GM19193 (cell line): ENCODE results near the gene CELF4.

Source experiments
- POLR2A ChIP-seq: IDR thresholded peaks from 4 replicates; pipeline ENCODE4 v1.6.1; 2011; ENCODE audit not compliant: insufficient read depth, insufficient read length; ENCODE audit errors: extremely low read depth

The CELF4 gene

DNA sequence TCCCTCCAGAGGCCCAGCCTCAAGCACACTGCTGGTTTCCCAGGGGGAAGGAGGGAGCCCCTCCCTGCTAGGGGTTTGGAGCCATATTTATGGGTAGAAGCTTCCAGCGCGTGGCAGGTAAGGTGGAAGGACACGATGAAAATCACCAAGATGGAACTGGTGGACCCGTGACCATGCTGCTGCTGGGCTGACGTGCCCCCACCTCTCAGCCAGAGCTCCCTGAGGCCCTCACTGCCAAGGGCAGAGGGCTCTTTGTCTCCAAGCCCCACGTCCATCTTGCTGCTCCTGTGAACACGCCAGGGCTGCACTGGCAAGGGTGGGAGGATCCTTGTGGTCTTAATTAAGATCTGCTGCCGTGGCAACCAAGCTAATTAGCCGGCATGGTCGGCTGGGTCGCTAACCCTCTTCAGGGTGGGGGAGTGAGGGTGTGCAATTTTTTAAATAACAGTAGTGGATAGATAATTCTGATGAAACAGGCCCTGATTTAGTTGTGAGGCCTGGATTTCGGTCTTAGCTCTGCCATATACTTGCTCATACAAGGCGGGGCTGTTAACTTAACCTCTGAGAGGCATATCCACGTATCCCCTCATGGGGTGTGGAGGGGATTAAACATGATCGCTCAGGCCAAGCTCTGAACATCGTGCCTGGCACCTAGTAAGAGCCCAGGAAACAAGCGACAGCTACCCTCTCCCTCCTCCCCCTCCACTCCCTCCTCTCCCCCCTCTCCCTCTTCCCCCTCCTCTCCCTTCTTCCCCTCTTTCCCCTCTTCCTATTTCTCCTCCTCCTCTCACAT, 232.8 kb downstream of the CELF4 start:
- TF ChIP-seq POLR2A, result no peak

DNA sequence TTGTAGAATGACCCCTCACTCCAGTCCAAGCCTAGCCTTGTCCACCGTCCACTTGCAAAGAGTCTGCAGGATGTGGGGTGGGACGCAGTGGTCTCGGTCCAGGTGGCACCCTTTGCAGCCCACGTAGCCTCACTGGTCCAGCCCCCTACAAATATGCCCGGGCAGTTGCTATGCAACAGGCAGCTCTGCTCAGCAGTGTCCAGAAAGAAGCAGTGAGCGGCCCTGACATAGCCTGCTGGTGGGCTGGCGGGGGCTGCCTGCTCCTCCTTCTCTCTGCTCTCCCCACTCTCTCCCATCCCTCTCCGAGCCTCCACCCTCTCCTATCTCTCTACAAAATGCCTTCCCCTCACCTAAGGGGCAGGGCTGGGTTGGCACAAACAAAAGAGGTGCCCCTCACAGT, 233.4 kb downstream of the CELF4 start:
- TF ChIP-seq POLR2A, result no peak

DNA sequence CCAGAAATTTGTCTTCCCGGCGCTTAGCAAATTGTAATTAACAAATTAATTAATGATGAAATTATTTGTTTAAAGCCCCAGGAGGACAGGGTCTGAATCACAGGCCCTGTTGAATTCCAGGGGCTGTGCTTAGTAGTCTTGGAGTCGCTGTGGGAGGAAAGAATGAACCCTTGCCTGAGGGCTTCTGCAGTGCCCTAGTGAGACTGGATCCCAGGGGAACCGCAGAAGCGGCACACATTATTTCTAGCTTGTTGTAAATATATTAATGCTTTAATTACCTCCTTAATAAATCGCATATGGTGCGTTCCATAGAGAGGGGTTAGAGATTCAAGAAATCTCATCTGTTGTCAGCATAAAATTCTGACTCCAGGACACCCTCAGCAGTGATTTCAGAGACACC, 235.4 kb downstream of the CELF4 start:
- TF ChIP-seq POLR2A, result no peak

DNA sequence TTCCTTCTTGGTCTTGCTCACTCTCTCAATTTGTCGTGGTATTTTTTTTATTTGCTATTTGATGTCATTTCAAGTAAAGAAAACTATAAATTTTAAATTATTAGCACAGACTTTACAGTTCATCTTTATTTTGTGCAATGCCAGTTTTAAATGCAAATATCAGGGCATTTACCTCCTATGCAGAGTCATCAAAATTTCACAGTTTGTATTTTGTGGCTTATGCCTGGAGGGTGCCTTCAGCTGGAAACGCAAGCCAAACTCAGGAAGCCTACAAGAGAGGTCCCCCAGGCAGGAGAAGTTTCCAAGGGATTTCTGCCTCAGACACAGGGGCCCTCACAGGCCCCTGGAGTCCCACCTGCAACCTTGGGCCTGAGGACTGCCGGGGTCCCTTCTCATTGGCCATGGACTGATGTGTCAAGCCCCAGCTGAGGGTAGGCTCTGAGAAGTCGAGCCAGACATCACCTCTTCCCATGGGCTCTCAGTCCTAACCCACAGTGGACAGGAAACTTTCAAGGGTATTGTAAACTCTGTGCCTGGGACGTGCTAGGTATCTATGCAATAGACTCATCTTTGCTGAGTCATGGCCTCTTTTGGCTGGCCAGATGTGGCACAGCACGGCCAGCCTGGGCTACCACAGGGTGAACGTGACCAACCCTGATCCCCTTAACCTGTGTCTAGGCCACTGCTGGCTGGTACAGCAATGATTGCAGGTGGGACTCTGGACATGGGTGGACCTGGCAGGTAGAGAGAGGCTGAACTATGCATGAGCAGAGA, 236.5 kb downstream of the CELF4 start:
- no peak for TF ChIP-seq POLR2A

DNA sequence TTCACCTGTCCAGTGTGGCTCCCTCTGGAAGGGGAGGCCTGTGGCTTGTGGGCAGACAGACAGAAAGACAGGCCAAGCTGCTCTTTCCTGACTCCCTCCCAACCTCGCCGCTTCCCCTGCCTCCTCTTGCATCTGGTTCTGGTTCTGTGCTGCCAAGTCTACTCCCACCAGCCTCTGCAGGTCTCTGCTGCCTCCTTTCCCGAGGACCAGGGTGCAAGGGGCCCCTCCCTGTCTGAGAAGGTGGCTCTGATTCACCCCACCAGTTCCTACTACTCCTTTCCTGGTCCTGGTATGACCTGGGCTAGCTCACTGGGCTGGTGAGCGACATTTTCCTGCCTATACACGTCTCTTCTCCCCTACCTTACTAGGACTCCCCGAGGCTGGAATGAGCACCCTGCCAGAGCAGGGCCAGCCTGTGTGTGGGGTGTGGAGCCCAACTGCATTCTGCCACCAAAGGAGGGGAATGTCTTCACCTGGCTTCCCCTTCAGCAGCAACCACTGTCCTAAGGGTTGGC, 238.5 kb downstream of the CELF4 start:
- no peak for TF ChIP-seq POLR2A

DNA sequence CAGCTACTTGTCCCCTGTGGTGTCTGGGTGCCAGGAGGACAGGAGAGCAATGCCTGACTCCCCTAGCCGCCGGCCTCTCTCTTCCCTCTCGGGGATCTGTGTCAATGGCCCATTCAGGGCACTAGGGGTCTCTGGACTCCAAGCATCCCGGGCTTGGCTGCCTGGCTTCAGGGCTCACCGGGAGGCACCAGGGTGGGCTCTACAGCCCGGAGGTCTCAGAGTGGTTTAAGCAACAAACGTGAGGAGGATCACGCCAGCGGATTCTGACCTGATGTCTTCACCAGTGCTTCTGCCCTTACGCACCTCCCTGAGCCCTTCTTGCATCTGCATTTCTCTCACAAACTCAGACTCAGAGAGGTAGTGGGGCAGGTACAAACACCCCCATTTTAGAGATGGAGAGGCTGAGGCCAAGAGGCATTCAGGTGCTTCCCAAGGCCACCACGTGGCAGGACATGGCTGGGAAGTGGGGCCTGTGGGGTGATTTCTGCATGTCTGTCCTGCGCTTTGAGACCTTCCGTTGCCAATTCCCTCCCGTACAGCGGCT, 243.0 kb downstream of the CELF4 start:
- no peak for TF ChIP-seq POLR2A

DNA sequence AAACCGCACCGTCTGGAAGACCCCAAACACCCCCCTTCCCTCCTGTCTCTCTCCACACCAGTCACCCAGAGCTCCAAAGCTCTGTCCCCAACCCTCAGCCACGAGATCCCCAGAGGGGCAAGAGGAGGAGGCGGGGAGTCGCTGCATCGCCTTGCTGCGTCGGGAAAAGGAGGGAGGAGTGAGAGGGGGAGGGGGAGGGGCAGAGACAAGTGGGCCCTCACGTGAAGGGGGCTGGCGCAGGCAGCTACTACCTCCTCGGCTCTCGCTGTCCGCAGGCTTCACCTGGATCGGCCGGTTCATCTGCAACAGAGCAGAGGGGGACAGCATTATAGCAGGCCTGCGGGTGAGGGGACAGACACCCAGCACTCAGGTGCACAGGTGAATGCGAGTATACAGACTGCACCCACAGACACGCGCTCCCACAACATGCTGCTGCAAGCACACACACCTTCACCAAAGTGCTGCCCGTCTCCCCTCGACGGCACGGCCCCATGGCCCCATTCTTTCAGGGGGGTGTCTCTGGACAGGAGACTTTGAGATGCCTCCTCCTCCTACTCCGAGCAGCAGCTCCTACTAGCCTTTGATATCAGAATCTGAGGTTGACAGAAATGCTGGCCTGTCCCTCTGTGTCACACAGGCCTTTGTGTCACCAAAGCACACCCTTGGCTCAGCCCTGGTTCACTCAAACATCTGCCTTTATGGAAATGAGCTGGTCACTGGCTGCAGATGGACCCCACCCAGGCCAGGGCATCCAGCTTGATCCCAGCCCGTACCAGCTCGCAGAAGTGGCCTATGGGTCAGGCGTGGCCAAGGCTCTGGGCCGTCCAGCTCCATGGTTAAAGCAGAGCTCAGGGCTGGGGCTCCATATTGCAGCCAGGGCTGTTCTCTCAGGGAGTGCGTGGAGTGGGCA, 243.8 kb downstream of the CELF4 start:
- no peak for TF ChIP-seq POLR2A

DNA sequence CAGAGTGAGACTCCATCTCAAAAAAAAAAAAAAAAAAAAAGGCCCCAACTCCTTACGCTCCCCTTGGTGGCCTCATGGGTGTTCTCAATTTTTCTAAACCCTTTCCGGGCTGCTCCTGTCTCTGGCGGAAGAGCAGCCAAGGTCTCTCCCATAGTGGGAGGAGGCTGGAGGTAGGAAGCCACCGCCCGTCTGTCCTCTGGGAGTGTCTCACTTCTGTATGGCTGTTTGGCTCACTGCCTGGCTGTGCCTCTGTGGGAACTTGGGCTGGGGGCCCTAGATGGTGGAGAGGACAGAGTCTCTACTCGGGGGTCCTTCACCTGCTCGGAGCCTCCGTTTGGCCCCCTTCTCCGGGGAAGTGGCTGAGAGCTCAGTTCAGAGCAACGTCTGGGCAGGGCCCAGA, 245.3 kb downstream of the CELF4 start:
- no peak for TF ChIP-seq POLR2A

DNA sequence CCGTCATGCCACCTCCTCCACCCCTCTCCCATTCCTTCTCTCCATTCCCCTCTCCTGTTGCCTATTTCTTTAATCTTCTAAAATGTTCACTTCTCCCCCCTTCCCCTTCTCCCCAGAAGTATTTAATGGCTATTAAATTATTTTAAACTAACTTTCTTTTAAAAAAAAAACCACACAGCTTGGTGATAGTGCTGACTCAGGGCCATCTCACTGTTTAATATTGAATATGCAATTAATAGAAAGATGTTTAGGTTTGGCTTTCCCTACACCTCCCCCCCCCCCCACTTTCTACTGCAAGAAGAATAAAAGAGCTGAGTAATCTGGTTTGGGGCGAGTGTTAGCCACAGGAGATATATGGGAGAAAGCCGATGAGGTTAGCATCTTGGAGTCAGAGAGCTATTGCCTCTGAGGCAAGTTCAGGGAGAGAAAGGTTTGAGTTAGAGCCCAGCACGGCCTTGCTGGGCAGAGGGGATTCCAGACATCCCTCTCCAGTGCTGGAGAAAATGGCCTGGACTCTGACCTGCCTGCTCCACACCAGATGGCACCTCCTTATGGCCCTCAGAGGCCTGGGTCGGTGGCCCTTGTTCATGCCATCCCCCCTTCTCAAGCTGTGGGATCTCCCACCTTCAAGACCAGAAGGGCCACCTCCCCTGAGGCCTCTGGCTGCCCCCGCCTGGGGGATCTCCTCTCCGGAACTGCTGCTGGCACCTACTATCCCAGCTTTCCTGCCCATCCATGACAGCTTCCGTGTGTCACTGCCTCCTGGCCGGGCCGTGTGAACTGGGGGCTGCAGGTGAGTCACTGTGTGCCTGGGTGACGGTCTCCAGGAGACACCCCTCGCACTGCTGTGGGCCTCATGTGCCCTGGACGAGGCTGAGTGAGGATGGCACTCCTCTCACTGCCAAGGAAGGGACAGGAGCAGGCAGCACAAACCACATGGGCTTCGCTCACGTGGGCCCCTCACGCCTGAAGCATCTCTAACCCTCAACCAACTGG, 246.9 kb downstream of the CELF4 start:
- TF ChIP-seq POLR2A, result no peak

DNA sequence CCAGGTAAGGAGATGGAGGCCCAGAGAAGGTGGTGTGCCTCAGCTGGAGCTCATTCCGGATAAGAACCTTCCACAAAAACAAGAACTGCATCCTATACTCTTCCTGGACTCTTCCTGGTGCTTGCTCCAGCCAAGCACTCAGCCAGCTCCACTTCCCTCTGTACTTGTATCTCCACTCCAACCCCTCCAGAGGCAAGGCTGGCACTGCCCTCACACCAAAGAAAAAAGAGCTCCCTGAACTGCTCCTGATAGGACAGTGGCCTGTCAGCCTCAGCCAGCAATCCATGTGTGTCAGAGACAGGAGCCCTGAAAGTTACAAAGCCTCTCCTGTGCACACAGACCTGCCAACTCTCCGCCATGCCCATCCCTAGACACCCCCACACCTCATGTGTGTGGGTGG, 248.1 kb downstream of the CELF4 start:
- no peak for TF ChIP-seq POLR2A

DNA sequence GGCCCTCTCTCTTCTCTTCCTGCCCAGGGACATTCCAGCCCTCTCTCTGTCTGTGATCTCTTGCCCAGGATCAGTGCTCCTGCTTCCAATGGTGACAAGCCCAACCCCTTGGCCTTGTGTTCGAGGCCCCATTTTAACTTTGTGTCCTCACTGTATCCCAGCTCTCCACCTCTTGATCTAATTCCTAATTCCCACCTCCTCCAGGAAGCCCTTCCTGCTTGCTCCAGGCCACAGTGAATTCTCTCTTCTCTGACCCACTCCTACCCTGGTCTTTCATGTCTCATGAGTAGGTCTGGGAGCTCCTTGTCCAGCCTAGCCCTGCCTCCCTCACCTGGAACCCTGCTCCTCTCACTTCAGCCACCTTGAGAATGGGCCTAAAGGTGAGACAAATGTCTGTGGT, 249.1 kb downstream of the CELF4 start:
- TF ChIP-seq POLR2A, result no peak

DNA sequence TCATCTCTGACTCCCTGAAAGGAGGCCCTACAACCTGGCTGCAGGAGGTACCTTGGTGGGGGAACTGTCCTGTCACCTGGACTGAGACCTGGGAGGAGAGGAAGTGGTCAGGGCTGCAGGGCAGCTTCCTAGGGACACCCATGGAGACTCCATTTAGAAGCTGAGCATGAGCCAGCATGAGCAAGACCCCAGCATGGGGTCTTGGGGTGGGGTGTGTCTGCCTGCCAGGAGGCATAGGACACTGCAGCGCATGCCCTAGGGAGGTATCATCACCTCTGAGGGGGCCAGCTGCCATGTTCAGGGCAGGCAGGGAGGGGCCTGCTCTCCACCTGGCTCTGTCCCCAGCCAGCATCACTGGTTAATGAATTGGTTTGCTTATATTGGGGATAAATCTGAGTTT, 249.7 kb downstream of the CELF4 start:
- TF ChIP-seq POLR2A, result no peak

DNA sequence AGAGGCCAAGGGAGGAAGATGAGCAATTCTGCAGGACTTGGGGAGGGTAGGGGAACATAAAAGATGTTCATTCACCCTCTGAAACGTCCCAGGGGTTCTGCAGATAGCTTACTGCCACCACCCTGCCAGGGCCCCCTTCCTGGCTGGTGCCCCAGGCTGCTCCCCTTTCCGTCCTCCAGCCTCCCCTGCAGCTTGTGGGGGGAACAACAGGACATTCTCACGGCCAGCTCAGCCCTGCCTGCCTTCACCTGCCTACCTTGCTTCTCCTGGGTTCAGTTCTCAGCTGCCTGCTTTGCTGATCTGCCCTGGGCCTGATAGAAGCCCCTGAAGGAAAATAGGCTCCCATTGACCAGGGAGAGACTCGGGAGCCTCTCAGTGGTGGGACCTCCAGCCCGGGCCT, 251.1 kb downstream of the CELF4 start:
- TF ChIP-seq POLR2A, result no peak

DNA sequence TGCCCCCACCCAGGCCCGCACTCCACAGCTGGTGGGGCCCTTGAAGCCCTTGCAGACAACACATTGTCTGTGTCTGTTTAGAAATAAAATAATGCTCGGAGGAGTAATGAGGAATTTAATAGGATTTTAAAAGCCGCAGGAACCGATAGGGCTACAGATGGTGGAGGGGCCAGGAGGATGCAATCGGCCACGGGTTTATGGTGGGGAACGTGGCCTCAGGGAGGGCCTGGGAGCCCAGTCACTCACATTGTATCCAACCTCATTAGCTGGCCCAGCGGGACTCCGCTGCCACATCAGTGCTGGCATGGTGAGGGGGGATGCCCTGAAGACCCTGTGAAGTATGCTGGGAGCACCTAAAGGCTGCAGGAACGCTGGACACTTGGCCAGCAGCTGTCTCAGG, 252.0 kb downstream of the CELF4 start:
- no peak for TF ChIP-seq POLR2A

DNA sequence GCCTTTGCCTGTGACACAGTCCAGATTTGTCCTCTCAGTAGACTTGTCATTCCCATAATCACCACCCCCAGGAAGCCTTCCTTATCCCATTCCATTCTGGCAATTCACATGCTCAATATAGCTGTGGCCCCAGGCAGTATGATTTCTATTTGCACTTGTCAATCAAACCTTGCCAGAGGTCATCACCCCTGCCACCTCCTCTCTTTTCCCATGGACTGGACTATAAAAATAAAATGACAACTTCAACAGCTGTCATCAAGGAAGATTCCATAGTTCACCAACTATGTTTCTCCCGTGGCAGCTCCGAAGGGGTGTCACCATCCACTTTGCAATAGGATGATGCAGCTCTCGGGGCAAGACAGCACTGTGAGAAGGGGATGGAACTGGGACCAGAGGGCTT, 255.7 kb downstream of the CELF4 start:
- TF ChIP-seq POLR2A, result no peak
